ENCODE measurements around the gene DUOX2. TPM values are rescaled to one million over a fixed set of nuclear protein-coding genes. Genes with fewer than 3 reads are reported as not detected.
"Not testable (repeated sequence)": the region's sequence is repeated elsewhere in the genome, so short reads cannot be mapped to it uniquely, and the experiment has no call there.

The DUOX2 gene
- total RNA-seq, 4 donors from 2014 or later: 5.0 to 50.7 (median 22.6) TPM

DNA sequence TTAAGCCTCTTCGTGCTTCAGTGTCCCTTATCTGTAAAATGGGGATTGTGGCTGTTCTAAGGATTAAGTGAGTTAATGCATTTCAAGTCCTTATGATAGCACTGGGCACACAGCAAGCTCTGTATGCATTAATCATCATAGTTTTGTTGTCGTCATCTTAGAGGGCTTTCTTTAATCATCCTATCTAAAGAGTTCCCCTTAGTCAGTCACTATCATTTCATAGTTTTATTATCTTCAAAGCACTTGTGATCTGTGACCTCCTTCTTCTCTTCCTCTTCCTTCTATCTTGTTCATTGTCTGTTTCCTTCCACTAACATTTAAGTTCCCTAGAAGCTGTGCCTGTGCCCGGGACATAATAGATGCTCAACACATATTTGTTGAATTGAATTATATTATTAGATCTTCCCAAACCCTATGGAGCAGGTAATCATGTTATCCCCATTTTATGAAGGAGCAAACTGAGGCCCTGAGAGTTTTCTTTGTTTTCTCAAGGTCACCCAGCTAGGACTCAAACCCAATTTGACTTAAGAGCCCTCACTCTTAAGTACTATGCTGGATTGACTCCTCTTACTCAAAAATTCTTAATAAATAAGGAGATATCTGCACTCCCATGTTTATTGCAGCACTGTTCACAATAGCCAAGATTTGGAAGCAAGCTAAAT is 24.1 kb downstream of the DUOX2 start:
- H3K27me3 ChIP-seq: peaks cover 0 to 42% (median 0%) of the 10 kb centered on the region in 4 donors
- whole genome bisulfite sequencing, 2 donors: 55 to 63% methylated on average over 3 of the region's 3 CpGs
- no peak for DNase-seq
- no peaks in the 10 kb centered on the region for H3K4me1 ChIP-seq
- no peaks in the 10 kb centered on the region for H3K36me3 ChIP-seq
- intact Hi-C loops (cut with DNase I): no loop called here
- no peaks in the 10 kb centered on the region for H3K9me3 ChIP-seq
- H3K4me3 ChIP-seq: no peak overlapping the region
- TF ChIP-seq POLR2A (IDR thresholded peaks at IDR 0.05): no peak
- TF ChIP-seq, protein P1, sequence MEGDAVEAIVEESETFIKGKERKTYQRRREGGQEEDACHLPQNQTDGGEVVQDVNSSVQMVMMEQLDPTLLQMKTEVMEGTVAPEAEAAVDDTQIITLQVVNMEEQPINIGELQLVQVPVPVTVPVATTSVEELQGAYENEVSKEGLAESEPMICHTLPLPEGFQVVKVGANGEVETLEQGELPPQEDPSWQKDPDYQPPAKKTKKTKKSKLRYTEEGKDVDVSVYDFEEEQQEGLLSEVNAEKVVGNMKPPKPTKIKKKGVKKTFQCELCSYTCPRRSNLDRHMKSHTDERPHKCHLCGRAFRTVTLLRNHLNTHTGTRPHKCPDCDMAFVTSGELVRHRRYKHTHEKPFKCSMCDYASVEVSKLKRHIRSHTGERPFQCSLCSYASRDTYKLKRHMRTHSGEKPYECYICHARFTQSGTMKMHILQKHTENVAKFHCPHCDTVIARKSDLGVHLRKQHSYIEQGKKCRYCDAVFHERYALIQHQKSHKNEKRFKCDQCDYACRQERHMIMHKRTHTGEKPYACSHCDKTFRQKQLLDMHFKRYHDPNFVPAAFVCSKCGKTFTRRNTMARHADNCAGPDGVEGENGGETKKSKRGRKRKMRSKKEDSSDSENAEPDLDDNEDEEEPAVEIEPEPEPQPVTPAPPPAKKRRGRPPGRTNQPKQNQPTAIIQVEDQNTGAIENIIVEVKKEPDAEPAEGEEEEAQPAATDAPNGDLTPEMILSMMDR (IDR thresholded peaks at IDR 0.05): no peak
- no peak overlapping the region for H3K27ac ChIP-seq

DNA sequence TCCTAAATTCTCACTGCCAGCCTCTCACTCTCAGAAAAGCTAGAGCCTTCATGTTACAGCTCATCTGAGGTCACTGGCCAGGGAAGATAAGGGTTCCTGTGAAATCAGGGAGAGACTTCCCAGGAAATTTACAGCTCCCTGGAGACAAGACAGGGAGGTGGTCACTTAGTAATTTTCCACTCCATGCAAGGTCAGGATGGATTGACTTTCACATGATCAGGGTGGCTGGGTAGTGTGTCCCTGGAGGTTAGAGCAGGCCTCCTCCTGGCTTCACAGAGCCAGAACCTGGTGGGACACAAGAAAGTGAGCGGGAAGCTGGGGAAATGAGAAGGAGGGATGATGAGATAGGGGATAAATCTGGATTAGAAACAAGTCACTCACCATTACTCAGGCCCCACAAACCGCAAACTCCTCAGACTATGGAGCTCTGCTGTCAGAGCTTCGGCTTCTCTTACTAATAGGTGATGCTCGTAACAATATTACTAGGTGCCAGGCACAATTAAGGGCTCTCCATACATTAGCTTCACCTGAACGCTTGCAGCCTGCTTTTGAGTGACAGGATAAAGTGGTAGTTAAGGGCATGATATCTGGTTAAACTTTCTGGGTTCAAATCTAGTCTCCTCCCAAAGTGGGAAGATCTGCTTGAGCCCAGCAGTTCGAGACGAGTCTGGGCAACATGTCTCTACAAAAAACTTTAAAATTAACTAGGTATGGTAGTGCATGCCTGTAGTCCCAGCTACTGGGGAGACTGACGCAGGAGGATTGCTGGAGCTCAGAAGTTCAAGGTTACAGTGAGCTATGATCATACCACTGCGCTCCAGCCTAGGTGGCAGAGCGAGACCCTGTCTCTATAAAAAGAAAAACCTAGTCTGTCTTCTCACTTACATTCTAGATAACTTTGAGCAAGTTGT is 24.9 kb downstream of the DUOX2 start:
- H3K9me3 ChIP-seq: no peaks in the 10 kb centered on the region
- no peak overlapping the region for H3K4me3 ChIP-seq
- no peak for TF ChIP-seq POLR2A (IDR thresholded peaks at IDR 0.05)
- TF ChIP-seq, protein P1 (IDR thresholded peaks at IDR 0.05): no peak
- intact Hi-C loops (cut with DNase I): no loop called here
- DNase-seq: no peak
- H3K27ac ChIP-seq: no peak overlapping the region
- H3K27me3 ChIP-seq: peaks cover 0 to 49% (median 0%) of the 10 kb centered on the region in 4 donors
- WGBS, 2 donors: 83 to 87% methylated on average over 10 of the region's 10 CpGs
- H3K4me1 ChIP-seq: no peaks in the 10 kb centered on the region
- no peaks in the 10 kb centered on the region for H3K36me3 ChIP-seq

DNA sequence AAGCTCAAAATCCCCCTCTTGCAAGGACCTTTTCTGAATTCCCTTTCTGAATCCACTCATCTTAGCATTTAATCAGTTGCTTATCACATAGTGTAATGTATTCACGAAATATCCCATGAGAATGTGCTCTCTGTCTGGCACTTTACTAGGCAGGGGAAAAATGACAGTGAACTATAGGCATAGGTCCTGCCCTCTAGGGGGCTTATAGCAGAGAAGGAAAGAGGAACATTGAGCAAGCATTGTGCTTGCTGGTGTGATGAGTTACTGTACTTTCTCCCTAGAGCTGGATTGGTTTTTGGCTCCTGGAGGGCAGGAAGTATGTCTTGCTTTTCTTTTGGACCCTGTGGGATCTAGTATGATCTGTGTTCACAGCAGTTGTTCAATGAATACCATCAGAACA is 26.5 kb downstream of the DUOX2 start:
- 62 to 64% methylated on average over 1 of the region's 1 CpG for WGBS, 2 donors
- H3K9me3 ChIP-seq: no peaks in the 10 kb centered on the region
- intact Hi-C loops (cut with DNase I): no loop called here
- no peak overlapping the region for H3K4me3 ChIP-seq
- no peak for DNase-seq
- H3K4me1 ChIP-seq: no peaks in the 10 kb centered on the region
- no peak overlapping the region for H3K27ac ChIP-seq
- H3K36me3 ChIP-seq: no peaks in the 10 kb centered on the region
- H3K27me3 ChIP-seq: peaks cover 0 to 56% (median 0%) of the 10 kb centered on the region in 4 donors
- TF ChIP-seq, protein P1 (IDR thresholded peaks at IDR 0.05): no peak
- no peak for TF ChIP-seq POLR2A (IDR thresholded peaks at IDR 0.05)

DNA sequence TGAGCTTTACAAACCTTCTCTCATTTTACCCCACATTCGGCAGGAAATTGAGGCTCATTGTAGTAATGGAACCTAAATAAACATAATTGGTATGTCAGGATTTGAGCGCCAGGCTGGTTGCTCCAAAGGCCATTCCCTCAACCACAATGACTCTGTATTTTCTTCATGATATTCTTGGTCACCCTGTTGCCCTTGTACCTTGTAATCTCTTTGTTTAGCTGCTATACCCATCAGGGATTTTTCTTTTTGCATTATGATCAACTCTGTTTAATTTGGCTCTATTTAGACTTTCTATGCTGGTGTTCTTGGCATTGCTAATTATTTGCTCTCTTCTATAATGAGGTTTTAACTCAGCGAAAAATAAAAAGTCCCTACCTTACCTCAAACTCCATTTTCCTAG is 29.8 kb downstream of the DUOX2 start:
- H3K36me3 ChIP-seq: no peaks in the 10 kb centered on the region
- intact Hi-C loops (cut with DNase I): no loop called here
- TF ChIP-seq, protein P1 (IDR thresholded peaks at IDR 0.05): no peak
- TF ChIP-seq POLR2A (IDR thresholded peaks at IDR 0.05): no peak
- peaks cover 0 to 44% (median 0%) of the 10 kb centered on the region in 4 donors for H3K27me3 ChIP-seq
- no peak for DNase-seq
- H3K4me3 ChIP-seq: no peak overlapping the region
- H3K4me1 ChIP-seq: peaks cover 0 to 5% (median 0%) of the 10 kb centered on the region in 3 donors
- no peaks in the 10 kb centered on the region for H3K9me3 ChIP-seq
- 46 to 59% methylated on average over 3 of the region's 3 CpGs for WGBS, 2 donors
- no peak overlapping the region for H3K27ac ChIP-seq

DNA sequence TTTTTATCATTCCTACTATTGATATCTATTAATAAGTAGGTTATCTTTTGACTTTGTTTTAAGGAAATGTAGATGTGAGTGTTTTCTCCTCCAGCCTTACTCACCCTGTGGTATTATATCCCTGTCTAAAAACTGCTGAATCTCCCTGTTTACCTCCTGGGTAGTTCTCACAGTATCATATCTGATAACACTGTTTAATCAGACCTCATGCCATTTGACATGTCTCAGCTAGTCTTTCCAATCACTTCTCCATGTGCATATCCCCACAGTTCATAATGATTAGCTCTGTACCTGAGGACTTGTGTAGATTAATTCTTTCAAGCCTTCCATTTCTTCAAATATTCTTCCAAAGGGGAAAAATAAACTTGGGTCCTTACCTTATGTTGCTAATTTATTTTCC is 30.7 kb downstream of the DUOX2 start:
- TF ChIP-seq POLR2A (IDR thresholded peaks at IDR 0.05): no peak
- TF ChIP-seq, protein P1 (IDR thresholded peaks at IDR 0.05): no peak
- no peak overlapping the region for H3K4me3 ChIP-seq

DNA sequence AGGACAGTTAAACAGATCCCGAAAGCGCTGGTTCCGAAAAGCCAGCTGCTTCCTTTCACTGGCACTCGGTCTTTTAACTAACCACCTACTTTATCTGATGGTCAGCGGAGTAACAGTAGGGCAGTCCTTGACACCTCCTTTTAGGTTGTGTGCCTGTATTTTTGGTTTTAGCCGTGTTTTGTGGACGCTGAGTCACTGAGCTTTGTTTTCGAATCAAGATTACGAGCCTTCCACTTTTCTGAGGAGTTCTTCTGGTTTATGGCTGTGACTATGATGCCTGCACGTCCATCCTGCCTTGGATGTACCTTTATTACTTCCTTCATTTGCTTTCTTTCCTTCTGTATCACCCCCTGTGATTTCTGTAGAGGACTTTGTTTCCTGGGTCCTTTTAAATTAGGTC is 31.6 kb downstream of the DUOX2 start:
- H3K27ac ChIP-seq; H3K9me3 ChIP-seq; H3K4me3 ChIP-seq; intact Hi-C loops (cut with DNase I); H3K36me3 ChIP-seq; H3K4me1 ChIP-seq; DNase-seq: not testable (repeated sequence)
- H3K27me3 ChIP-seq: peaks cover 0 to 30% (median 0%) of the 10 kb centered on the region in 4 donors
- 70 to 76% methylated on average over 5 to 6 of the region's 10 CpGs for WGBS, 2 donors

More for the DNA sequence above, 30.7 kb downstream of the DUOX2 start:
- Histone ChIP-seq H3K4me1 (peaks cover 0 to 5% (median 0%) of the 10 kb centered on the region in 3 donors), H3K27me3 (peaks cover 0 to 37% (median 0%) of the 10 kb centered on the region in 4 donors), H3K9me3 (no peaks in the 10 kb centered on the region), H3K27ac (no peak overlapping the region), H3K36me3 (no peaks in the 10 kb centered on the region)
- no peak for DNase-seq
- intact Hi-C loops (cut with DNase I): no loop called here

DNA sequence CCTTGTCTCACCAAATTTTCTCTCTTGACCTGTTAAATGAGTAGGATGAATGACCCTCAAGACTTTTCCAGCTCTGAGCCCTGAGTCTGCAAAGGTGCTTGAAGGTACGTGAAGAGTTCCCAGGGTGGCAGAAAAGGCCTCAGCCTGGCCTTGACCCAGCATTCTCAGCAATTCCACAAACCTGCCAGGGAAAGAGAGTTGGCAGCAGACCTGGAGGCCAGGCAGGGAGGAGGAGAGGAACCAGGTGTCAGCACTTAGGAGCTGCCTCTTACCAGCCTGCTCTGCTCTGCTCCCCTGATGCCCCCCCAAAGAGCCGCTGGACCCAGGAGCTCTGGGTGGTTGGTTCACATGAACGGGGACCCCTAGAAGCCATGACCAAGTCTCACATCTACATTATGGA is 33.4 kb downstream of the DUOX2 start:
- H3K4me3 ChIP-seq; H3K9me3 ChIP-seq; H3K36me3 ChIP-seq; intact Hi-C loops (cut with DNase I); H3K4me1 ChIP-seq; DNase-seq; H3K27ac ChIP-seq: not testable (repeated sequence)
- WGBS, 2 donors: no CpG with 5 or more reads among the region's 3 CpGs
- H3K27me3 ChIP-seq: peaks cover 0 to 14% (median 0%) of the 10 kb centered on the region in 4 donors

Data from esophagus squamous epithelium (tissue), 5 donors.